ENCODE data around the gene ZNF502.
"Not testable (repeated sequence)": the region's sequence is repeated elsewhere in the genome, so short reads cannot be mapped to it uniquely, and the experiment has no call there.

The ZNF502 gene

GRCh38 chr3:44712455-44713075 is at the start of gene ZNF502:
Gene ZNF502 (plus strand): TSS chr3:44712660. CDS start chr3:44720262, 7,602 bp downstream.
- peak; percentile 83 for DNase-seq (ENCODE audit: low spot score)

GRCh38 chr3:44665173-44665572 is 47.3 kb upstream of the ZNF502 start:
- no peak for DNase-seq (ENCODE audit: low spot score)

- no peak for DNase-seq (ENCODE audit: low spot score)
These were observed 46.1 kb upstream of the ZNF502 start for GRCh38 chr3:44666346-44666745.

- no peak for DNase-seq (ENCODE audit: low spot score)
These were observed 42.7 kb upstream of the ZNF502 start for GRCh38 chr3:44669760-44670159.

GRCh38 chr3:44673466-44673865 is 39.0 kb upstream of the ZNF502 start:
- not testable (repeated sequence) for DNase-seq (ENCODE audit: low spot score)

GRCh38 chr3:44674211-44674610 is 38.2 kb upstream of the ZNF502 start:
- DNase-seq (ENCODE audit: low spot score), result no peak

- DNase-seq (ENCODE audit: low spot score), result no peak
These were observed 33.9 kb upstream of the ZNF502 start for GRCh38 chr3:44678480-44679116.

- DNase-seq (ENCODE audit: low spot score), result no peak
These were observed 31.5 kb upstream of the ZNF502 start for GRCh38 chr3:44680921-44681455.

GRCh38 chr3:44682182-44682896 is 30.1 kb upstream of the ZNF502 start:
- no peak for DNase-seq (ENCODE audit: low spot score)

- peak; percentile 32 for DNase-seq (ENCODE audit: low spot score)
These were observed 27.2 kb upstream of the ZNF502 start for GRCh38 chr3:44685128-44685800.

- no peak for DNase-seq (ENCODE audit: low spot score)
These were observed 24.6 kb upstream of the ZNF502 start for GRCh38 chr3:44687898-44688297.

GRCh38 chr3:44721231-44722102 is 9.0 kb downstream of the ZNF502 start:
- DNase-seq (ENCODE audit: low spot score), result no peak

- DNase-seq (ENCODE audit: low spot score), result no peak
These were observed 9.6 kb downstream of the ZNF502 start for GRCh38 chr3:44722103-44722401.

- peak; percentile 73 for DNase-seq (ENCODE audit: low spot score)
These were observed 17.0 kb downstream of the ZNF502 start, which contains the start of gene ZNF501 for GRCh38 chr3:44729384-44729910. Gene ZNF501 (plus strand): TSS chr3:44729635. CDS start chr3:44734422, 4,787 bp downstream.

GRCh38 chr3:44734646-44735168 is 22.2 kb downstream of the ZNF502 start:
- no peak for DNase-seq (ENCODE audit: low spot score)

- DNase-seq (ENCODE audit: low spot score), result peak; percentile 1
These were observed 48.6 kb downstream of the ZNF502 start for GRCh38 chr3:44761101-44761423.

- peak; percentile 93 for DNase-seq (ENCODE audit: low spot score)
These were observed 49.1 kb downstream of the ZNF502 start, which contains the start of the genes KIAA1143 and KIF15 for GRCh38 chr3:44761424-44762169. Gene KIAA1143 (minus strand): TSS chr3:44761619. CDS start chr3:44761602, 17 bp downstream. Gene KIF15 (plus strand): TSS chr3:44761794. CDS start chr3:44761866, 72 bp downstream.

GRCh38 chr3:44762170-44762677 is 49.8 kb downstream of the ZNF502 start:
- peak; percentile 2 for DNase-seq (ENCODE audit: low spot score)

GRCh38 chr3:44762690-44763089 is 50.2 kb downstream of the ZNF502 start:
- no peak for DNase-seq (ENCODE audit: low spot score)

- no peak for DNase-seq (ENCODE audit: low spot score)
These were observed 51.8 kb downstream of the ZNF502 start for GRCh38 chr3:44764248-44764647.

Data from pons (tissue), 1 donor.